Activated naive CD8-positive, alpha-beta T cell (primary cell): ENCODE data around the gene LARP4B.

Source experiments
- H3K27ac Mint-ChIP-seq: one replicate; pipeline ENCODE4 v1.8.0; 2021; ENCODE audit warnings: mixed read lengths
- H3K27me3 Mint-ChIP-seq: one replicate; pipeline ENCODE4 v1.8.0; 2021; ENCODE audit warnings: mixed read lengths
- H3K36me3 Mint-ChIP-seq: one replicate; pipeline ENCODE4 v1.8.0; 2021; ENCODE audit warnings: mixed read lengths
- H3K4me1 Mint-ChIP-seq: one replicate; pipeline ENCODE4 v1.8.0; 2021; ENCODE audit warnings: low read depth, mixed read lengths
- H3K4me3 Mint-ChIP-seq: one replicate; pipeline ENCODE4 v1.8.0; 2021; ENCODE audit warnings: mild to moderate bottlenecking, mixed read lengths
- H3K9me3 Mint-ChIP-seq: one replicate; pipeline ENCODE4 v1.8.0; 2021; ENCODE audit warnings: low read depth, mixed read lengths

LARP4B gene

DNA sequence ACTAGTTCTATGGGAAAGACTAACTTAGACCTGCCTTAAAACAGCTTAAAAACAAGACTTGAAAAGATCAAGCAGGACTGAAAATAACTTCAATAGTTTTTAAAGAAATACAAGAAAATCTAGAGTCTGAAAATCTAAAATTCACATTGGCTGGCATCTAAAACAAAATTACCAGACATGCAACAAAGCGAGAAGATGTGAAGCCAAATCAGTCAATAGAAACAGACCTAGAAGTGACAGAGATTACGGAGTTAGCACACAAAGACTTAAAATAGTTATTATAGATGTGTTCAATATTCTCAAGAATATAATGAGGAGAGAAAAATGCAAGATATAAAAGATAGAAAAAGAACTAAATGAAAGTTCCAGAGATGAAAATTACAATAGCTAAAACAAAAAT is 163.7 kb downstream of the LARP4B start:
- Mint-ChIP-seq H3K36me3 (peaks cover 8% of the 10 kb centered on the region), H3K4me1 (no peaks in the 10 kb centered on the region), H3K9me3 (peaks cover 18% of the 10 kb centered on the region), H3K27ac (no peak overlapping the region), H3K27me3 (peaks cover 6% of the 10 kb centered on the region), H3K4me3 (no peak overlapping the region)

- H3K9me3 Mint-ChIP-seq = peaks cover 24% of the 10 kb centered on the region
- H3K4me1 Mint-ChIP-seq = no peaks in the 10 kb centered on the region
- H3K27ac Mint-ChIP-seq = no peak overlapping the region
- peaks cover 12% of the 10 kb centered on the region for H3K27me3 Mint-ChIP-seq
- no peak overlapping the region for H3K4me3 Mint-ChIP-seq
- peaks cover 12% of the 10 kb centered on the region for H3K36me3 Mint-ChIP-seq
Measured at GRCh38 chr10:767211-767610, 164.3 kb downstream of the LARP4B start.

DNA sequence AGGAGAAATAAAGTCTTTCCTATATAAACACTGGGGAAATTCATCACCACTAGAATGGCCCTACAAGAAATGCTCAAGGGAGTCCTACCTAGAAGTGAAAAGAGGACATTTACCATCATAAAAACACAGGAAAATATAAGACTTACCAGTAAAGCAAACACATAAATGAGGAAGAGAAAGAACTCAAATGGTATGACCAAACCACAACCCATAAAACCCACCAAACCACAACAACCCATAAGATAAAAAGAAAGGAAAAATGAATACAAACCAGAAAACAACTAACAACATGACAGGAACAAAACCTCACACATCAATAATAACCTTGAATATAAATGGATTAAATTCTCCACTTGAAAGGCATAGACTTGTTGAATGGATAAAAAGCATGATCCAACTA is 170.1 kb downstream of the LARP4B start:
- Mint-ChIP-seq H3K27ac (no peak overlapping the region), H3K4me3 (no peak overlapping the region), H3K9me3 (peaks cover 28% of the 10 kb centered on the region), H3K27me3 (peaks cover 17% of the 10 kb centered on the region), H3K4me1 (peaks cover 4% of the 10 kb centered on the region), H3K36me3 (peaks cover 15% of the 10 kb centered on the region)

GRCh38 chr10:760622-761021 is 170.9 kb downstream of the LARP4B start:
- Mint-ChIP-seq H3K36me3 (peaks cover 15% of the 10 kb centered on the region), H3K4me1 (peaks cover 4% of the 10 kb centered on the region), H3K27ac (no peak overlapping the region), H3K27me3 (peaks cover 17% of the 10 kb centered on the region), H3K4me3 (no peak overlapping the region), H3K9me3 (peaks cover 28% of the 10 kb centered on the region)

DNA sequence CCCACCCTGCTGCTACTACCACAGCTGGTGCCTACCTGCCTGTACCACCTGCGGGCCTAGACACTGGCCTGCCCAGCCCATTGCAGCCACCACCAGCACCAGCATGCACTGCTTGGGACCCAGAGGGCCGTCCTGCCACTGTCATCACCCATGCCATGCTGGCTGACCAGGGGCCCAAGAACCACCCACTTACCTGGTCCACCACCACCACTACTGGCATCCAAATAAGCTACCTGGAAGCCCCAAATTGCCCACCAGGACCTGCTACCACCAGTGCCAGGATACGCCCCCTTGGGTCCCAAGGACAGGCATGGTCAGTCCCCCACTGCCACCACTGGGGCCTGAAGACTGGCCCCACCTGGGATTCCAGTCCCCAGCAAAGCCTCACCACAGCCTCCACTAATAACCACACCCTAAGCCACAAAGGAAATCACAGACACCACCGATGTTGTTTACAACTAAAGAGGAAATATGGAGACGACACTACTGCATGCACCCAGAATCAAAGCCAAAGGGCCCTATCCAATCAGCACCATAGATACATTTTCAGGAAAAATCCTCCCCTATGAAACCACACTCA is 171.5 kb downstream of the LARP4B start:
- H3K27ac Mint-ChIP-seq = no peak overlapping the region

More for the DNA sequence above, 171.5 kb downstream of the LARP4B start:
- Mint-ChIP-seq H3K4me3 (no peak overlapping the region), H3K9me3 (peaks cover 28% of the 10 kb centered on the region), H3K4me1 (peaks cover 4% of the 10 kb centered on the region), H3K36me3 (peaks cover 17% of the 10 kb centered on the region), H3K27me3 (peaks cover 20% of the 10 kb centered on the region)
